H9 (cell line): ENCODE measurements around the gene TMPRSS11A. TPM values are rescaled to one million over a fixed set of nuclear protein-coding genes. Genes with fewer than 3 reads are reported as not detected.

Experiments
- DNase-seq: peaks from one replicate; pipeline ENCODE4 v3.0.0-alpha.2; 2017
- H2AFZ ChIP-seq: one replicate; pipeline ENCODE4 v1.6.1; 2013; ENCODE audit warnings: mild to moderate bottlenecking, low read length, control low read depth, moderate library complexity
- H2AK5ac ChIP-seq: 2 replicates; pipeline ENCODE4 v1.6.1; 2013; ENCODE audit warnings: low read length, control low read depth, mixed read lengths; ENCODE audit not compliant: insufficient read length
- H2BK120ac ChIP-seq: one replicate; pipeline ENCODE4 v1.6.1; 2013; ENCODE audit warnings: low read depth, mild to moderate bottlenecking, low read length, control low read depth, inconsistent platforms; ENCODE audit not compliant: poor library complexity, severe bottlenecking
- H2BK12ac ChIP-seq: 2 replicates; pipeline ENCODE4 v1.6.1; 2013; ENCODE audit warnings: low read length, control low read depth, mixed read lengths, low read depth; ENCODE audit not compliant: insufficient read length
- H2BK15ac ChIP-seq: 2 replicates; pipeline ENCODE4 v1.6.1; 2013; ENCODE audit warnings: low read depth, low read length, control low read depth
- H2BK20ac ChIP-seq: one replicate; pipeline ENCODE4 v1.6.1; 2013; ENCODE audit warnings: low read depth, mild to moderate bottlenecking, low read length, control low read depth, inconsistent platforms; ENCODE audit not compliant: poor library complexity, severe bottlenecking
- H2BK5ac ChIP-seq: 2 replicates; pipeline ENCODE4 v1.6.1; 2013; ENCODE audit warnings: low read length, control low read depth, mixed read lengths; ENCODE audit not compliant: insufficient read length
- H3K14ac ChIP-seq: 2 replicates; pipeline ENCODE4 v1.6.1; 2013; ENCODE audit warnings: low read length, control low read depth; ENCODE audit not compliant: insufficient read depth
- H3K18ac ChIP-seq: 2 replicates; pipeline ENCODE4 v1.6.1; 2013; ENCODE audit warnings: low read depth, mild to moderate bottlenecking, mixed read lengths, low read length, control low read depth; ENCODE audit not compliant: insufficient read length
- H3K23ac ChIP-seq: 2 replicates; pipeline ENCODE4 v1.6.1; 2013; ENCODE audit warnings: low read length, control low read depth, mixed read lengths, low read depth; ENCODE audit not compliant: insufficient read length
- H3K23me2 ChIP-seq: 2 replicates; pipeline ENCODE4 v1.6.1; 2013; ENCODE audit warnings: low read depth, mild to moderate bottlenecking, mixed read lengths, low read length, control low read depth; ENCODE audit not compliant: insufficient read length, poor library complexity, severe bottlenecking
- H3K27ac ChIP-seq: 2 replicates; pipeline ENCODE4 v1.5.1; 2013; ENCODE audit warnings: low read length, control low read depth, mixed read lengths, low read depth; ENCODE audit not compliant: insufficient read length
- H3K27me3 ChIP-seq: 2 replicates; pipeline ENCODE4 v1.6.1; 2013; ENCODE audit warnings: low read length, control low read depth, inconsistent platforms; ENCODE audit not compliant: insufficient read depth
- H3K4ac ChIP-seq: 2 replicates; pipeline ENCODE4 v1.6.1; 2013; ENCODE audit warnings: low read depth, mild to moderate bottlenecking, control low read depth, inconsistent platforms, low read length, moderate library complexity
- H3K4me1 ChIP-seq: 2 replicates; pipeline ENCODE4 v1.6.1; 2013; ENCODE audit warnings: low read length, control low read depth, inconsistent platforms; ENCODE audit not compliant: insufficient read depth
- H3K4me2 ChIP-seq: 2 replicates; pipeline ENCODE4 v1.6.1; 2013; ENCODE audit warnings: low read length, control low read depth, mixed read lengths; ENCODE audit not compliant: insufficient read length, insufficient read depth
- H3K56ac ChIP-seq: 2 replicates; pipeline ENCODE4 v1.6.1; 2013; ENCODE audit warnings: low read depth, mild to moderate bottlenecking, mixed read lengths, low read length, control low read depth; ENCODE audit not compliant: insufficient read length
- H3K79me1 ChIP-seq: 2 replicates; pipeline ENCODE4 v1.6.1; 2013; ENCODE audit warnings: low read depth, mild to moderate bottlenecking, moderate library complexity, low read length, control low read depth, inconsistent platforms; ENCODE audit not compliant: insufficient read depth, poor library complexity, severe bottlenecking
- H3K79me2 ChIP-seq: 2 replicates; pipeline ENCODE4 v1.6.1; 2013; ENCODE audit warnings: low read length, control low read depth, inconsistent platforms; ENCODE audit not compliant: insufficient read depth
- H3K9ac ChIP-seq: 2 replicates; pipeline ENCODE4 v1.6.1; 2013; ENCODE audit warnings: low read length, control low read depth, mixed read lengths; ENCODE audit not compliant: insufficient read length; ENCODE audit errors: extremely low read depth
- H3K9me3 ChIP-seq: one replicate; pipeline ENCODE4 v1.6.1; 2013; ENCODE audit warnings: low read depth, low read length, inconsistent platforms; ENCODE audit not compliant: control insufficient read depth
- H3T11ph ChIP-seq: one replicate; pipeline ENCODE4 v1.6.1; 2013; ENCODE audit warnings: mild to moderate bottlenecking, low read length, control low read depth, inconsistent platforms
- H4K20me1 ChIP-seq: one replicate; pipeline ENCODE4 v1.6.1; 2013; ENCODE audit not compliant: control insufficient read depth, insufficient read length, insufficient read depth
- H4K5ac ChIP-seq: 2 replicates; pipeline ENCODE4 v1.6.1; 2013; ENCODE audit warnings: low read depth, mild to moderate bottlenecking, mixed read lengths, low read length, control low read depth; ENCODE audit not compliant: insufficient read length
- H4K8ac ChIP-seq: replicated peaks from 2 replicates; pipeline ENCODE4 v1.6.1; 2013; ENCODE audit warnings: low read length, control low read depth, mixed read lengths, low read depth; ENCODE audit not compliant: insufficient read length
- H4K91ac ChIP-seq: 2 replicates; pipeline ENCODE4 v1.6.1; 2013; ENCODE audit warnings: low read depth, mild to moderate bottlenecking, moderate library complexity, mixed read lengths, low read length, control low read depth; ENCODE audit not compliant: insufficient read length
- H3K27ac Mint-ChIP-seq, 3 experiments: 2 replicates in 2 of 3; 3 replicates in 1 of 3; pipeline ENCODE4 v1.8.0; 2020 to 2021; ENCODE audit warnings: mixed read lengths in 3 of 3, mild to moderate bottlenecking in 1 of 3, moderate library complexity in 1 of 3
- H3K27me3 Mint-ChIP-seq: 2 replicates; pipeline ENCODE4 v1.8.0; 2021; ENCODE audit warnings: low read depth, mild to moderate bottlenecking, moderate library complexity, mixed read lengths
- H3K36me3 Mint-ChIP-seq, 3 experiments: 2 replicates in 2 of 3; 3 replicates in 1 of 3; pipeline ENCODE4 v1.8.0; 2020 to 2021; ENCODE audit warnings: low read depth in 3 of 3, mixed read lengths in 3 of 3; ENCODE audit not compliant: insufficient read depth in 1 of 3
- H3K4me1 Mint-ChIP-seq, 2 experiments: 2 replicates each; pipeline ENCODE4 v1.8.0; 2020; ENCODE audit warnings: mixed read lengths in 2 of 2
- H3K4me3 Mint-ChIP-seq, 2 experiments: 2 replicates in 1 of 2; 3 replicates in 1 of 2; pipeline ENCODE4 v1.8.0; 2020 to 2021; ENCODE audit warnings: mild to moderate bottlenecking in 2 of 2, mixed read lengths in 2 of 2, moderate library complexity in 1 of 2
- H3K9me3 Mint-ChIP-seq, 2 experiments: 2 replicates in 1 of 2; 3 replicates in 1 of 2; pipeline ENCODE4 v1.8.0; 2020; ENCODE audit warnings: mild to moderate bottlenecking in 2 of 2, mixed read lengths in 2 of 2, moderate library complexity in 1 of 2
- CTCF ChIP-seq: fragments of 200-600 bp; sonication (generic); conservative IDR thresholded peaks from 3 replicates; pipeline ENCODE4 v1.8.0; 2021; ENCODE audit warnings: antibody characterized with exemption, mild to moderate bottlenecking
- WGBS: extraction: QIAGEN DNeasy Blood & Tissue Kit; methylation state at CpG from one replicate; pipeline ENCODE4 v1.1.7; 2013; ENCODE audit warnings: missing lambda C conversion rate, low lambda C conversion rate, mixed read lengths; ENCODE audit not compliant: insufficient read length; ENCODE audit errors: extremely low coverage; 5-methylcytosine and 5-hydroxymethylcytosine counted together
- total RNA-seq: library from RNA; stranded (reverse); gene quantifications from 2 replicates; pipeline ENCODE4 v1.2.1, GENCODE V29; 2021

Gene TMPRSS11A
- total RNA-seq, 1 experiment from 2014 or later = not detected

DNA sequence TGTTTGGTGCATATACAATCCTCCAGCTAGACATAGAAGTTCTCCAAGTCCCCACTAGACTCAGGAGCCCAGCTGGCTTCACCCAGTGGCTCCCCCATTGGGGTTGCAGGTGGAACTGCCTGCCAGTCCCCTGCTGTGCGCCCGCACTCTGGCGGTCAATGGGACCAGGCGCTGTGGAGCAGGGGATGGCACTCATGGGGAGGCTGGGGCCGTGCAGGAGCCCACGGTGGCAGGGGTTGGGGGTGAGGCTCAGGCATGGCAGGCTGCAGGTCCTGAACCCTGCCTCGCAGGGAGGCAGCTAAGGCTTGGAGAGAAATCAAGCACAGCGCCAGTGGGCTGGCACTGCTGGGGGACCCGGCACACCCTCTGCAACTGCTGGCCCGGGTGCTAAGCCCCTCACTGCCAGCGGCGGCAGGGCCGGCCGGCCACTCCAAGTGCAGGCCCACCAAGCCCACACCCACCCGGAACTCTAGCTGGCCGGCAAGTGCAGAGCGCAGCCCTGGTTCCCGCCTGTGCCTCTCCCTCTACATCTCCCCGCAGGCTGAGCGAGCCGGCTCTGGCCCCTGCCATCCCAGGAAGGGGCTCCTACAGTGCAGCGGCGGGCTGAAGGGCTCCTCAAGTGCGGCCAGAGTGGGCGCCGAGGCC is 66.8 kb downstream of the TMPRSS11A start:
- WGBS = no CpG with 5 or more reads among the region's 26 CpGs
- no peak for DNase-seq
- no peaks in the 10 kb centered on the region for H3K9me3 Mint-ChIP-seq
- H3K4me2 ChIP-seq = no peak overlapping the region
- H3K9ac ChIP-seq = no peak overlapping the region
- H4K91ac ChIP-seq = no peak overlapping the region
- no peaks in the 10 kb centered on the region for H3K23me2 ChIP-seq
- H3K4ac ChIP-seq = no peak overlapping the region
- no peaks in the 10 kb centered on the region for H4K20me1 ChIP-seq
- H3K4me1 ChIP-seq = no peaks in the 10 kb centered on the region
- H3K18ac ChIP-seq = no peak overlapping the region
- no peak overlapping the region for H3K4me3 Mint-ChIP-seq
- no peak overlapping the region for H4K5ac ChIP-seq
- H3K79me1 ChIP-seq = no peaks in the 10 kb centered on the region
- no peaks in the 10 kb centered on the region for H3K79me2 ChIP-seq
- H3K4me1 Mint-ChIP-seq = peaks cover 8 to 11% of the 10 kb centered on the region in 2 experiments
- no peaks in the 10 kb centered on the region for H3K27me3 Mint-ChIP-seq
- no peak overlapping the region for H2BK15ac ChIP-seq
- no peak overlapping the region for H2AK5ac ChIP-seq
- H3K27ac Mint-ChIP-seq = no peak overlapping the region; a peak in 1 of 7 replicates
- no peaks in the 10 kb centered on the region for H3K9me3 ChIP-seq
- H2BK5ac ChIP-seq = no peak overlapping the region
- no peak overlapping the region for H3T11ph ChIP-seq
- no peaks in the 10 kb centered on the region for H3K27me3 ChIP-seq
- H3K36me3 Mint-ChIP-seq = no peaks in the 10 kb centered on the region
- H2AFZ ChIP-seq = no peak overlapping the region
- no peak overlapping the region for H3K23ac ChIP-seq
- H2BK20ac ChIP-seq = no peak overlapping the region
- no peak overlapping the region for H3K56ac ChIP-seq
- TF ChIP-seq CTCF = no peak
- no peak overlapping the region for H3K14ac ChIP-seq
- H2BK12ac ChIP-seq = no peak overlapping the region
- H4K8ac ChIP-seq = no peak overlapping the region
- H3K27ac ChIP-seq = no peak overlapping the region
- no peak overlapping the region for H2BK120ac ChIP-seq
